Natural killer cell (primary cell): Measurements from ENCODE around the gene INPP1. TPM values are rescaled to one million over a fixed set of nuclear protein-coding genes. Genes with fewer than 3 reads are reported as not detected.

Source experiments
- ATAC-seq, 3 donors: fragments of 150-1000 bp in 2 of 3; fragments of 200-7000 bp in 1 of 3; cut with Tn5 transposase; 1 replicate in 1 of 3; 2 replicates in 2 of 3; pipeline ENCODE4 v1.10.0; 2021; ENCODE audit warnings: mild to moderate bottlenecking in 2 of 3, moderate library complexity in 2 of 3
- DNase-seq, 2 donors: peaks; one replicate each; pipeline versions ENCODE4 v3.0.0 to v3.0.0-alpha.2; 2013 to 2021; ENCODE audit warnings: mixed read lengths in 1 of 2
- H3K27ac ChIP-seq: one replicate; pipeline ENCODE4 v1.5.1; 2013; ENCODE audit warnings: mild to moderate bottlenecking, low read length
- H3K27me3 ChIP-seq: one replicate; pipeline ENCODE4 v1.6.1; 2013; ENCODE audit warnings: low read length; ENCODE audit not compliant: control insufficient read depth, insufficient read depth
- H3K36me3 ChIP-seq: one replicate; pipeline ENCODE4 v1.6.1; 2013; ENCODE audit warnings: low read length; ENCODE audit not compliant: control insufficient read depth, insufficient read depth
- H3K4me1 ChIP-seq: one replicate; pipeline ENCODE4 v1.6.1; 2013; ENCODE audit warnings: low read length; ENCODE audit not compliant: control insufficient read depth, insufficient read depth
- H3K4me3 ChIP-seq: one replicate; pipeline ENCODE4 v1.5.1; 2013; ENCODE audit warnings: low read length
- H3K9me3 ChIP-seq: one replicate; pipeline ENCODE4 v1.6.1; 2013; ENCODE audit warnings: low read length; ENCODE audit not compliant: control insufficient read depth, insufficient read depth
- H3K27ac Mint-ChIP-seq, 2 donors: one replicate each; pipeline ENCODE4 v1.8.0; 2022; ENCODE audit warnings: mild to moderate bottlenecking in 2 of 2, mixed read lengths in 2 of 2, moderate library complexity in 1 of 2
- H3K27me3 Mint-ChIP-seq, 2 donors: one replicate each; pipeline ENCODE4 v1.8.0; 2022; ENCODE audit warnings: low read depth in 2 of 2, mixed read lengths in 2 of 2
- H3K36me3 Mint-ChIP-seq: one replicate; pipeline ENCODE4 v1.8.0; 2022; ENCODE audit warnings: mixed read lengths
- H3K4me1 Mint-ChIP-seq, 2 donors: one replicate each; pipeline ENCODE4 v1.8.0; 2022; ENCODE audit warnings: mixed read lengths in 2 of 2
- H3K4me3 Mint-ChIP-seq: one replicate; pipeline ENCODE4 v1.8.0; 2022; ENCODE audit warnings: mild to moderate bottlenecking, moderate library complexity, mixed read lengths
- H3K9me3 Mint-ChIP-seq, 2 donors: one replicate each; pipeline ENCODE4 v1.8.0; 2022; ENCODE audit warnings: mixed read lengths in 2 of 2
- WGBS: methylation state at CpG from one replicate; pipeline ENCODE4 v1.1.7; 2013; ENCODE audit warnings: missing lambda C conversion rate; ENCODE audit not compliant: insufficient coverage; 5-methylcytosine and 5-hydroxymethylcytosine counted together
- intact Hi-C: fragments of 100-400 bp; cut with micrococcal nuclease; formaldehyde crosslinking; loops from one replicate; pipeline ENCODE4 v1.14.2; 2022
- total RNA-seq, 4 donors: library from RNA; stranded (reverse); fragments of 120-200 nt in 1 of 4; gene quantifications; one replicate each; pipeline versions ENCODE4 v1.2.3 to v1.2.4, GENCODE V29; 2013 to 2022
- TF ChIP-seq, protein P1 (sequence below): fragments of 200-600 bp; IDR thresholded peaks from one replicate; pipeline ENCODE4 v1.8.0; 2022; ENCODE audit warnings: antibody characterized with exemption

The INPP1 gene
- total RNA-seq, 3 donors from 2014 or later (not counting 1 experiment from before 2014, with no cell fraction given) = 9.5 to 16.7 (median 9.6) TPM

DNA sequence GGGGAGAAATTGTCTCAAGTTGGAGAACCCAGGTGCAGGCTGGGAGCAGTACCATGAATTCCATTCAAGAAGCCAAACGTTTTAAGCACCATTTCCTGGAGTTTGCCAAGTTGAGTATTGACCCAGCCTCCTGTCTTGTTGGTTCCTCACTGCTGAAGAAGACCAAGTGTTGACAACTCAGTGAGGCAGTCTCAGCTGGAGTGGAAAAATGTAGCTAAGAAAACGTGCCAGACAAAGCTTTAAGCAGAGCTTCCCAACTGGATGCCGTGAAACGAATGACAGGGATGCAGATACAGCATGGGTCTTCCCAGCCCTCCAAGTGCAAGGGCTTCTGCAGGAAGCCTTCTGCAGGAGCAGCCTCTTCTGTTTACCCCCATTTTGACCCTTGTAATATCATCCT, 778 bp upstream of the INPP1 start:
- Mint-ChIP-seq H3K4me3 (peak overlapping the region; percentile 92), H3K4me1 (peaks cover 12 to 18% of the 10 kb centered on the region in 2 donors), H3K27ac (peak overlapping the region; percentile 56 to 84), H3K9me3 (no peaks in the 10 kb centered on the region), H3K27me3 (no peaks in the 10 kb centered on the region), H3K36me3 (no peaks in the 10 kb centered on the region)
- H3K27me3 ChIP-seq = no peaks in the 10 kb centered on the region
- TF ChIP-seq, protein P1, sequence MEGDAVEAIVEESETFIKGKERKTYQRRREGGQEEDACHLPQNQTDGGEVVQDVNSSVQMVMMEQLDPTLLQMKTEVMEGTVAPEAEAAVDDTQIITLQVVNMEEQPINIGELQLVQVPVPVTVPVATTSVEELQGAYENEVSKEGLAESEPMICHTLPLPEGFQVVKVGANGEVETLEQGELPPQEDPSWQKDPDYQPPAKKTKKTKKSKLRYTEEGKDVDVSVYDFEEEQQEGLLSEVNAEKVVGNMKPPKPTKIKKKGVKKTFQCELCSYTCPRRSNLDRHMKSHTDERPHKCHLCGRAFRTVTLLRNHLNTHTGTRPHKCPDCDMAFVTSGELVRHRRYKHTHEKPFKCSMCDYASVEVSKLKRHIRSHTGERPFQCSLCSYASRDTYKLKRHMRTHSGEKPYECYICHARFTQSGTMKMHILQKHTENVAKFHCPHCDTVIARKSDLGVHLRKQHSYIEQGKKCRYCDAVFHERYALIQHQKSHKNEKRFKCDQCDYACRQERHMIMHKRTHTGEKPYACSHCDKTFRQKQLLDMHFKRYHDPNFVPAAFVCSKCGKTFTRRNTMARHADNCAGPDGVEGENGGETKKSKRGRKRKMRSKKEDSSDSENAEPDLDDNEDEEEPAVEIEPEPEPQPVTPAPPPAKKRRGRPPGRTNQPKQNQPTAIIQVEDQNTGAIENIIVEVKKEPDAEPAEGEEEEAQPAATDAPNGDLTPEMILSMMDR = no peak
- no peak overlapping the region for H3K27ac ChIP-seq
- ATAC-seq = no peak
- no peaks in the 10 kb centered on the region for H3K9me3 ChIP-seq
- peaks cover 12% of the 10 kb centered on the region for H3K4me1 ChIP-seq
- intact Hi-C loops = no loop called here
- WGBS = 72% methylated on average over 4 of the region's 4 CpGs
- DNase-seq = no peak
- no peak overlapping the region for H3K4me3 ChIP-seq
- H3K36me3 ChIP-seq = no peaks in the 10 kb centered on the region

- Histone ChIP-seq H3K4me1 (peaks cover 12% of the 10 kb centered on the region), H3K9me3 (no peaks in the 10 kb centered on the region), H3K4me3 (peak overlapping the region; percentile 56), H3K36me3 (no peaks in the 10 kb centered on the region), H3K27ac (peak overlapping the region; percentile 41), H3K27me3 (no peaks in the 10 kb centered on the region)
- WGBS = 29% methylated on average over 10 of the region's 10 CpGs
- Mint-ChIP-seq H3K9me3 (no peaks in the 10 kb centered on the region), H3K36me3 (no peaks in the 10 kb centered on the region), H3K4me3 (peak overlapping the region; percentile 92), H3K27me3 (no peaks in the 10 kb centered on the region), H3K27ac (peak overlapping the region; percentile 71 to 84), H3K4me1 (peaks cover 12 to 18% of the 10 kb centered on the region in 2 donors)
- ATAC-seq = no peak
- TF ChIP-seq, protein P1 = no peak
- intact Hi-C loops = no loop called here
- DNase-seq = no peak
Observed at GRCh38 chr2:190343089-190343535, 277 bp upstream of the INPP1 start.

DNA sequence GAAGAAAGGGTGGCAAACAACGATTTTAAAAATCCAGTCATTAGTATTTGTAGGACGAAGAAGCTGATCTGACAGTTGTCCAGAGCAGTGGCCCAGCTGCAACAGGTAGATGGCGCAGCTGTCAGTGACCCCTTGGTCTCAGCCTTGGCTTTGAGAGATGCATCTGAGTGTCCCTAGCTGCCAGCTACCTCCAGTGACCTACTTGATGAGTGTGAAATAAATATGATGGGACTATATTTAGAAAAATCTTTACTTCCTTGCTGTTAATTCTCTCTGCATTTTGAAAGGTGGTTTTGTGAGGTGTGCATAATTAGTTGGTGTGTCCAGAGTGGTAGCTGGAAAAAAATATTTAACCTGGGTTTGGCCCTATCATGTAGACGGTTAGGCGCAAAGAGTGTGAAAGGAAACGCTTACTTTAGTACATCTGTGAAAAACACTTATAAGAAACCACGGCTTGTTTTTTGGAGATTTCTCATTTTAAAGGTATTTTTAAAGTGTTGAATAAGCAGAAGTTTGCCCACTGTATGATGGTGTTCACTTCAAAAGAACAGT, 963 bp downstream of the INPP1 start:
- Histone ChIP-seq H3K27me3 (no peaks in the 10 kb centered on the region), H3K4me3 (peak overlapping the region; percentile 56), H3K36me3 (no peaks in the 10 kb centered on the region), H3K27ac (peak overlapping the region; percentile 52), H3K4me1 (peaks cover 12% of the 10 kb centered on the region), H3K9me3 (no peaks in the 10 kb centered on the region)
- TF ChIP-seq, protein P1 = no peak
- Mint-ChIP-seq H3K27me3 (no peaks in the 10 kb centered on the region), H3K9me3 (no peaks in the 10 kb centered on the region), H3K27ac (peak overlapping the region; percentile 71 to 84), H3K4me1 (peaks cover 16 to 18% of the 10 kb centered on the region in 2 donors), H3K4me3 (peak overlapping the region; percentile 90), H3K36me3 (no peaks in the 10 kb centered on the region)
- 2% methylated on average over 7 of the region's 7 CpGs for WGBS
- intact Hi-C loops = loop anchor here (2.0 kb wide), 1 partner anchor 16 kb away; no protein-coding TSS in a partner anchor
- peak; percentile 42 to 67 (median 57) for ATAC-seq
- DNase-seq = peak in 1 of 2 donors; percentile 38

DNA sequence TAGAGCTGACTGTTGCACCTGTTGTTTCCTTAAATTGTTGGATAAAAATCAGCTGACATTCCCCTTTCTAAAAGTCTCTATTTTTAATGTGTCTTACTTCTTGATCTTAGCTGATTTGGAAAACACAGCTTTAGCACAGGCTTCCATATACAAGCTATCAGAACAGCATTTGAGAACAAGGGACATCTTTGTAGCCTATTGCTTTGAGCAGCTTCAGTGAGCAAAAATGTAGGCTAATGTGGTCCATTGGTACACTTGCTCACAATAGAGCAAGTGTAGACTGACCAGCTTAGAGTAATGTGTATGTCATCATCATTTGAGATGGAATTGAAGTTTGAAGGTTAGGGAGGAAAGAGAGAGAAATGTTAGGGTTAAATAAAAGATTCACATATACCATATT, 7.0 kb downstream of the INPP1 start:
- peaks cover 18 to 27% of the 10 kb centered on the region in 2 donors for H3K4me1 Mint-ChIP-seq
- peaks cover 5% of the 10 kb centered on the region for H3K4me1 ChIP-seq
- no peaks in the 10 kb centered on the region for H3K27me3 ChIP-seq
- TF ChIP-seq, protein P1 = no peak
- H3K4me3 ChIP-seq = no peak overlapping the region
- no peaks in the 10 kb centered on the region for H3K9me3 Mint-ChIP-seq
- H3K27ac Mint-ChIP-seq = no peak overlapping the region
- H3K27ac ChIP-seq = no peak overlapping the region
- no peak overlapping the region for H3K4me3 Mint-ChIP-seq
- H3K27me3 Mint-ChIP-seq = no peaks in the 10 kb centered on the region
- peak in 1 of 3 donors; percentile 35 for ATAC-seq
- no peak for DNase-seq
- intact Hi-C loops = no loop called here
- H3K36me3 ChIP-seq = peaks cover 2% of the 10 kb centered on the region
- H3K9me3 ChIP-seq = no peaks in the 10 kb centered on the region
- no peaks in the 10 kb centered on the region for H3K36me3 Mint-ChIP-seq
